RCC 7860 (cell line): ENCODE data around the gene NRG2.

Experiments used
- DNase-seq: peaks from one replicate; pipeline ENCODE4 v3.0.0-alpha.2; 2015; ENCODE audit warnings: low spot score
- FAIRE-seq: peaks from 2 replicates; lab custom pipeline; 2012; peaks lifted over from hg19 to GRCh38; lab: Jason Lieb, UNC

The NRG2 gene

GRCh38 chr5:139804800-139805397 is 238.2 kb downstream of the NRG2 start:
- FAIRE-seq (no peak), DNase-seq (no peak)

- FAIRE-seq: no peak
Measured at GRCh38 chr5:139803978-139804377, 239.1 kb downstream of the NRG2 start.

GRCh38 chr5:139799359-139799758 is 243.7 kb downstream of the NRG2 start:
- no peak for FAIRE-seq
- DNase-seq: no peak

More at GRCh38 chr5:139803978-139804377, 239.1 kb downstream of the NRG2 start:
- no peak for DNase-seq

- no peak for DNase-seq
- FAIRE-seq: no peak
Measured at GRCh38 chr5:139798883-139799282, 244.2 kb downstream of the NRG2 start.

GRCh38 chr5:139797856-139798510 is 245.1 kb downstream of the NRG2 start:
- no peak for FAIRE-seq
- no peak for DNase-seq

GRCh38 chr5:139797335-139797734 is 245.8 kb downstream of the NRG2 start:
- no peak for DNase-seq
- FAIRE-seq: no peak
